IPS DF 6.9 (cell line): ENCODE data around the gene HS1BP3.

Experiments
- DNase-seq: peaks from one replicate; pipeline ENCODE4 v3.0.0-alpha.2; 2013; ENCODE audit warnings: low read depth, low spot score
- H3K27ac ChIP-seq: one replicate; pipeline ENCODE4 v1.5.1; 2013; ENCODE audit warnings: low read length, control low read depth
- H3K27me3 ChIP-seq: 2 replicates; pipeline ENCODE4 v1.6.1; 2013; ENCODE audit warnings: mild to moderate bottlenecking, low read length; ENCODE audit not compliant: control insufficient read depth, insufficient read depth
- H3K36me3 ChIP-seq: 2 replicates; pipeline ENCODE4 v1.6.1; 2013; ENCODE audit warnings: low read length; ENCODE audit not compliant: control insufficient read depth, insufficient read depth
- H3K4me1 ChIP-seq: 2 replicates; pipeline ENCODE4 v1.6.1; 2013; ENCODE audit warnings: low read length; ENCODE audit not compliant: control insufficient read depth, insufficient read depth
- H3K4me3 ChIP-seq: 2 replicates; pipeline ENCODE4 v1.5.1; 2013; ENCODE audit warnings: mild to moderate bottlenecking, low read length
- H3K9me3 ChIP-seq: 2 replicates; pipeline ENCODE4 v1.6.1; 2013; ENCODE audit warnings: low read length, inconsistent platforms; ENCODE audit not compliant: control insufficient read depth, insufficient read depth
- WGBS: extraction: QIAGEN DNeasy Blood & Tissue Kit; methylation state at CpG from one replicate; pipeline ENCODE4 v1.1.7; 2013; ENCODE audit warnings: mixed read lengths, missing lambda C conversion rate; ENCODE audit not compliant: insufficient read length, insufficient coverage; 5-methylcytosine and 5-hydroxymethylcytosine counted together

Gene HS1BP3

DNA sequence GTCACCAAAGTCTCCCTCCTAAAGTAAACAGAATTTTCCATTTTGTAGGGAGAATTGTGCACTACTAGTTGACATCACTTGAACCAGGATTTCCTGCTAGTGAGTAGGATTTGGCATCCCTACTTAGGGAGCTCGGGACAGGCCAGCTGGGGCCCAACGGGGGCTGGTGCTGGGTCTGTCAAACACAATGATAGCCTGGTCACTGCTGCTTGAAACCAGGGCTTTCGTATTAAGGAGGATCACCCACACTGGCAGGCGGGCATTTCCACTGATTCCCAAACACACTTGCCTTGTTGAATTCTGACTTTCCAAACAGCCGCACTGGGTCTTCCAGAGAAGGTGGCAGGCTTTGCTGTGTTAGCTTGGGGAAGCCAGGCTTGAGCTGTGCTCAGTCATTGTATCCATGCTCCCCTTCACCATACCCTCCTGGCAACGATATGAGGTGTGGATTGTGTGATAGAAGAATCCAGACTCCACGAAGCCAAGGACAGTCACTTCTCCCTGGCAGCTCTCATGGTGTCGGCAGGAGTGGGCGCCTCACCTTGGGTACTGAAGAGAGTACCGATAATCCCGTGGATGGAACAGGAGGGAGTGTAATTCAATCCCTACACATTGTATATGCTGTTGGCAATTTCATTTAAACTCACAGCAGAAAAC, 23.5 kb upstream of the HS1BP3 start:
- Histone ChIP-seq H3K36me3 (no peaks in the 10 kb centered on the region), H3K4me1 (peaks cover 18% of the 10 kb centered on the region), H3K4me3 (no peak overlapping the region), H3K27me3 (peaks cover 41% of the 10 kb centered on the region), H3K9me3 (no peaks in the 10 kb centered on the region), H3K27ac (no peak overlapping the region)
- no CpG with 5 or more reads among the region's 11 CpGs for WGBS
- DNase-seq, result no peak

DNA sequence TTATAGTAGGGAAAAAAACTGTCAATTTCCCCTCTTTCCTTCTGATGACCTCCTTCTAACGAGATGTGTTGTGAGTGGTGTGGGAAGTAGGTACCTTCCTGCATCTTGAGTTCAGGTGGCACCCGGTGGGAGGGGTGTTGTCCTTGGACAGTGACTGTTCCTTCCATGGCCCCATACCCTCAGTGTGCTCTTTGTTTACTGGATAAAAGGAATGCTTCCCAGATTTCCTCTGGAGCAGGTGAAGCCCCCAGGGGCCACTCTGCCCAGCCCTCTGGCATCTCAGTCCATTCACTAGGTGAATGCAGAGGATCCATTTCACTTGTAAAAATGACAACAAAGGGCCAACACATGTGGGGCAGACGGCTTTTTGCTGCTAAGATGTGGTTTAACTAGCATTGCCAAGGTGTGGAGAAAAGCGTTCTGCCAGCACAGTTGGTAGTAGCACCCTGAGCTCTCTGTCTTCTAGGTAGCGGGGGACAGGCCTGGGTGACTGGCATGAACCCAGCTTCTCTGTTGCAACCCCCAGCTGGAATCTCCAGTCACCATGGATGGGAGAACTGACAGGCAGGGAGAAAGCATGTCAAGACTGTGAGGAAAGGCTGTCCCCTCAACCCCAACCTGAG, 22.9 kb upstream of the HS1BP3 start:
- Histone ChIP-seq H3K27me3 (peaks cover 47% of the 10 kb centered on the region), H3K27ac (no peak overlapping the region), H3K9me3 (no peaks in the 10 kb centered on the region), H3K36me3 (no peaks in the 10 kb centered on the region), H3K4me3 (no peak overlapping the region), H3K4me1 (peaks cover 18% of the 10 kb centered on the region)
- no peak for DNase-seq
- no CpG with 5 or more reads among the region's 5 CpGs for WGBS

DNA sequence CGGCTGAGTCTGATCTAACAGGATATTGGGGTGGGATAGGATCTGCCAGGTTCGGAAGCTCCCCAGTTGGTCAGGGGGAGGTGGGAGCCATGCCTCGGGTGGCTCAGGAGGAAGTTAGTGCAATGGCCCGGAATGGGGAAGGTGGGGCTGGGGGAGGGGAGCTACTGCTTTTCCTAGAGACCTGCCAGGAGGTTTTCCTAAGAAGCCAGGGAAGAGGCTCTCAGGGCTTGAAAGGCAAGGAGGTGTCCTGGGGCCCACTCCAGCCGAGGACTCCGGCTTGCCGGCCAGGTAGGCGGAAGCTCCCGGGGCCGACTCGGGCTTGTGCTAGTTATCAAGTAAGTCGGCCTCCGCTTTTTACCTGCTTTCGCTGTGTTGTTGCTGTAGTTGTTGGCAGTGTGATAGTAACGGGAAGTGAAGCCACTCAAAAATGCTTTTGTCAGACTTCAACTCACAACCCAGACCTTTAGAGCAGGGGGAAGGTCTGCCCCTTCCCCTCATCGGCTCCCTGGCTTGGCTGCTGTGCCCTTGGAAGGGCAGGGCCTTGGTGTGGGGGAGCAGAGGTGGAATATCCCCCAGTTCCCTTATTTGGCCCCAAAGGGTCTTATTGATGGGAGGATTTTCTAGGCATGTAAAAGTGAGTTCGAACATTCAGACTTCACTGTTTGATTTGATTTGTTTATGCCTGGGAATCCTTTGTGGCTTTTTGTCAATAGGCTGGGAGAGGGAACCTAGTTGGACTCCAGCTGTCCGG, 21.5 kb upstream of the HS1BP3 start:
- H3K4me3 ChIP-seq, result no peak overlapping the region
- no peak for DNase-seq
- H3K27me3 ChIP-seq, result peaks cover 61% of the 10 kb centered on the region
- no peak overlapping the region for H3K27ac ChIP-seq
- H3K4me1 ChIP-seq, result peaks cover 18% of the 10 kb centered on the region
- no peaks in the 10 kb centered on the region for H3K36me3 ChIP-seq
- no CpG with 5 or more reads among the region's 18 CpGs for WGBS
- H3K9me3 ChIP-seq, result no peaks in the 10 kb centered on the region

DNA sequence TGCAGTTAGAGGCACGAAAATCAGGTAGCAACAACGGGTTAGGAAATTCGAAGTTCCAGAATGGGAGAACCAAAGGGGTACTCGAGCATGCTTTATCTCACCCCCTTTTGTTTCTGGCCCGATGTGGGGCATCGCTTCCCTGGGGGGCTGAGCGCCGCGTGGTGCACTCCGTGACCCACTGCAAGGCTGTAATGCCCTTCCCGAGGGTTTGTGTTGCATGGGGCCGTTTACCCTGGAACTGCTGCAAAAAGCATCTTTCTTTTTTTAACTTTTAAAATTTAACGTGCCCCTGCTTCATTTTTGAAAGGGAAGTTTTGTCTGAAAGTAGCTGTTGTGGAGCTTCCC, 20.8 kb upstream of the HS1BP3 start:
- H3K4me1 ChIP-seq, result peaks cover 18% of the 10 kb centered on the region
- no peaks in the 10 kb centered on the region for H3K9me3 ChIP-seq
- no CpG with 5 or more reads among the region's 13 CpGs for WGBS
- DNase-seq, result no peak
- H3K27me3 ChIP-seq, result peaks cover 62% of the 10 kb centered on the region
- H3K4me3 ChIP-seq, result no peak overlapping the region; the same call in 1 of the 2 replicates
- no peaks in the 10 kb centered on the region for H3K36me3 ChIP-seq
- H3K27ac ChIP-seq, result no peak overlapping the region

DNA sequence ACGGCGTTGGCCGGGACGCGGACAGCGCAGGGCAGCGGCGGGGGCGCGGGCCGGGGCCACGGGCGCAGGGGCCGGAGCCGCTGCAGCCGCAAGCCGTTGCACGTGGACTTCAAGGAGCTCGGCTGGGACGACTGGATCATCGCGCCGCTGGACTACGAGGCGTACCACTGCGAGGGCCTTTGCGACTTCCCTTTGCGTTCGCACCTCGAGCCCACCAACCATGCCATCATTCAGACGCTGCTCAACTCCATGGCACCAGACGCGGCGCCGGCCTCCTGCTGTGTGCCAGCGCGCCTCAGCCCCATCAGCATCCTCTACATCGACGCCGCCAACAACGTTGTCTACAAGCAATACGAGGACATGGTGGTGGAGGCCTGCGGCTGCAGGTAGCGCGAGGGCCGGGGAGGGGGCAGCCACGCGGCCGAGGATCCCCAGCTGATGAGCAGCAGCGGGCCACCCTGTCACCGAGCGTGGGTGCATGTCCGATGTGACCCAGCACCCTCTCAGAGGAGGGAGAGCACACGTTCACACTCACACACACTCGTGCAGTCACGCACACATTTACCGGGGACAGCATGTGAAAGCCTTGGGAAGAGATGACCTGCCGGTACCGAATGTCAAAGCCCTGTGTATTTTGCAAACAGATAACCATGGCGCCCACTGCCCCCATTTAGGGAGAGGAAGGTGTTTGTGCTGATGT, 20.3 kb upstream of the HS1BP3 start:
- Histone ChIP-seq H3K4me1 (peaks cover 18% of the 10 kb centered on the region), H3K27me3 (peaks cover 67% of the 10 kb centered on the region)

DNA sequence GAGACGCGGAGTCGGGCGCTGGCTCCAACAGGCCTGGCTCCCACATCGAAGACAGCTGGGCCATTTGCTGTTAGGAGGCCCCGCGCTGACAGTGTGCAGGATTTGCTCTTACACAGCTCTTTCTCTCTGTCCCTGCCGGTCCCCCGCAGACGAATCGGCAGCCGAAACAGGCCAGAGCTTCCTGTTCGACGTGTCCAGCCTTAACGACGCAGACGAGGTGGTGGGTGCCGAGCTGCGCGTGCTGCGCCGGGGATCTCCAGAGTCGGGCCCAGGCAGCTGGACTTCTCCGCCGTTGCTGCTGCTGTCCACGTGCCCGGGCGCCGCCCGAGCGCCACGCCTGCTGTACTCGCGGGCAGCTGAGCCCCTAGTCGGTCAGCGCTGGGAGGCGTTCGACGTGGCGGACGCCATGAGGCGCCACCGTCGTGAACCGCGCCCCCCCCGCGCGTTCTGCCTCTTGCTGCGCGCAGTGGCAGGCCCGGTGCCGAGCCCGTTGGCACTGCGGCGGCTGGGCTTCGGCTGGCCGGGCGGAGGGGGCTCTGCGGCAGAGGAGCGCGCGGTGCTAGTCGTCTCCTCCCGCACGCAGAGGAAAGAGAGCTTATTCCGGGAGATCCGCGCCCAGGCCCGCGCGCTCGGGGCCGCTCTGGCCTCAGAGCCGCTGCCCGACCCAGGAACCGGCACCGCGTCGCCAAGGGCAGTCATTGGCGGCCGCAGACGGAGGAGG, 19.6 kb upstream of the HS1BP3 start:
- WGBS, result no CpG with 5 or more reads among the region's 83 CpGs
- peak overlapping the region; percentile 10; the same call in 1 of the 2 replicates for H3K4me3 ChIP-seq
- H3K9me3 ChIP-seq, result no peaks in the 10 kb centered on the region
- peaks cover 16% of the 10 kb centered on the region for H3K4me1 ChIP-seq
- peaks cover 75% of the 10 kb centered on the region for H3K27me3 ChIP-seq
- no peak for DNase-seq
- no peaks in the 10 kb centered on the region for H3K36me3 ChIP-seq
- H3K27ac ChIP-seq, result no peak overlapping the region

More for the DNA sequence above, 20.3 kb upstream of the HS1BP3 start:
- H3K27ac ChIP-seq, result no peak overlapping the region
- H3K4me3 ChIP-seq, result peak overlapping the region; percentile 10; the same call in 1 of the 2 replicates
- no CpG with 5 or more reads among the region's 60 CpGs for WGBS
- H3K36me3 ChIP-seq, result no peaks in the 10 kb centered on the region
- H3K9me3 ChIP-seq, result no peaks in the 10 kb centered on the region
- no peak for DNase-seq

DNA sequence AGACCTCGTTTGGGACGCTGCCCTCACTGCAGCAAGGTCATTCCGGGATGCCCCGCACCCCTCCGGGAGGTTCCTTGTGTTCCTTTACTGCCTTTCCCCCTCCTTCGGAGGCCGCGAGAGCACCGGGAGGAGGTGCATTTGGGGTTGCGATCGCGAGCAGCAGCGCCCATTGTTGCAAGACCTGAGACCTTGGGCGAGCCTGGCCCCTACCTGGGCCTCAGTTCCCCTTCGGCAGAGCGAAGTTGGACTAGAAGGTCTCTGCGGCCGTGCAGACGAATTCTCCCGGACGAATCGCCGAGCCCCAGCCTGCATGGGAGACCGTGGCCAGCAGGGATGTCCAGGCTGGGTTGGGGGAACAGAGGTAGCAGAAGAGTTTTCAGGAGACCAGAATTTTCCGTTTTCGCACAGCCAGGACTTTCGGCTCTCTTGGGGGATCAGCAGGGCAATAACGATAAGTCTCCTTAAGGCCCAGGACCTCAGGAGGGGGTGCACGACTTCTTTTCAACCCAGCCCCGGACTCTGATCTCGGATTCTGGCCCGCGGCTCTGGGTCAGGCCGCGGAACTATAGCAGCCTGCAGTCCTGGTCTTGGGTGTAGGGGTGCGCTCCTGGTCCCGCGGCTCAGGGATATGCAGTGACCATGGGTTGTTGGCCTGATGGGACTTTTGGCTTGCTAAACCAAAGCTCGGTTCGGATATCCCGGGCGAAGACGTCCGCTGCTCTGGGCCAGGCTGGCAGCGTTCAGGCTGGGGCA, 18.8 kb upstream of the HS1BP3 start:
- Histone ChIP-seq H3K9me3 (no peaks in the 10 kb centered on the region), H3K4me1 (peaks cover 18% of the 10 kb centered on the region), H3K27ac (no peak overlapping the region), H3K27me3 (peaks cover 82% of the 10 kb centered on the region), H3K4me3 (no peak overlapping the region; the same call in 1 of the 2 replicates), H3K36me3 (no peaks in the 10 kb centered on the region; the same call in 1 of the 2 replicates)
- no CpG with 5 or more reads among the region's 45 CpGs for WGBS
- no peak for DNase-seq

DNA sequence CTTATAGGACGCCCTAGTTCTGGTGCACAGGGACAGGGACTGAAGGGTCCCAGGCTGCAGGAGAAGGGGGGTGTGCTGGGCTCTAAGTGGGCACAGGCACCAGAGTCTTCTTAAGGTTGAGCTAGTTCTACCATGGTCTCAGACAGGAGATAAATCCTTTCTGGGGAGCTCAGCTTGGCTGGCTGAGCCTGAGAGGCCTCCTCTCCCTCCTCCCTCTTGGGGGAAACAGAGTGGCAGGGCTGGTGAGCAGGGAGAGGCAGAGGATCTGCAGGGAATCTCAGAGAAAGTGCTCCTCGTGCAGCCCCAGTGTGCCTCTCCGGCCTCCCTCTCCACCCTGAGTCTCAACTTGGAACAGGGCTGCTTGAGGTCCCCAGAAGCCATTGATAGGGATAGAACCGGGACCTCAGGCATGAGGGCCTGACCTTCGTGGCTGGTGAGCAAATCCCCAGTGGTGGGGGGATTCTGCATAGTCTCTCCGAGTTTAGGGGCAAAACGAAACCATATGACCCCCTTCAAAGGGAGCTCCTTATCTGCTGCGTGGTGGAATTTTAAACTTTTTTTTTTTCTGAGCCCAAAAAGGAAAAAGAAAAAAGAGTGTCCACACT, 18.1 kb upstream of the HS1BP3 start:
- H3K4me3 ChIP-seq, result no peak overlapping the region
- no peak overlapping the region for H3K27ac ChIP-seq
- no peak for DNase-seq
- no peaks in the 10 kb centered on the region; the same call in 1 of the 2 replicates for H3K36me3 ChIP-seq
- peaks cover 82% of the 10 kb centered on the region for H3K27me3 ChIP-seq
- no CpG with 5 or more reads among the region's 8 CpGs for WGBS
- peaks cover 13% of the 10 kb centered on the region for H3K4me1 ChIP-seq
- no peaks in the 10 kb centered on the region for H3K9me3 ChIP-seq

DNA sequence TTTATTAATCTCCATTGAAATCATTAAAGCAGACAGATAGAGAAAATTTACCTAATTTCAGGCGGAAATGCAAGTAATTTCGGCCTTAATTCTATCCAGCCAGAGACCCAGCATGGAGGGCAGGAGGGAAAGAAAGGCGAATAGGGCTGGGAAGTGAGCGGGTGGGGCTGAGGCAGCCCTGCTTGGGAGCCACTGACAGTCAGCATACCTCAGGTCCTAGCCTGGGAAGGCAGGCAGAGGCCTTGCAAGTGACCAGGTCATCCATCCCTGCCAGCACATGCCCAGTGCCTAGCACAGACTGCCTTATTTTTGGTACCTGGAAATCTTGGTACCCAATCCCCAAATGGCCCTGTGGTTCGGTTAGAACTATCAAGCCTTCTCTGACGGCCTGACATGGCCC, 17.6 kb upstream of the HS1BP3 start:
- no peaks in the 10 kb centered on the region for H3K9me3 ChIP-seq
- WGBS, result no CpG with 5 or more reads among the region's 6 CpGs
- no peak overlapping the region for H3K4me3 ChIP-seq
- no peak overlapping the region for H3K27ac ChIP-seq
- no peaks in the 10 kb centered on the region; the same call in 1 of the 2 replicates for H3K36me3 ChIP-seq
- H3K27me3 ChIP-seq, result peaks cover 86% of the 10 kb centered on the region
- peaks cover 15% of the 10 kb centered on the region for H3K4me1 ChIP-seq
- DNase-seq, result no peak
